HepG2 (cell line): ENCODE data around the gene ZNF384. TPM values are rescaled to one million over a fixed set of nuclear protein-coding genes. Genes with fewer than 3 reads are reported as not detected.

Experiments
- ATAC-seq: fragments of 200-7000 bp; cut with Tn5 transposase; 3 replicates; pipeline ENCODE4 v1.9.1; 2020; ENCODE audit warnings: mild to moderate bottlenecking, moderate library complexity
- BruUV-seq: library from RNA; stranded (reverse); fragments of 400-500 nt; replicated peaks from 2 replicates; lab custom pipeline; 2021; lab: Mats Ljungman, UMichigan
- CTCF ChIA-PET: fragments of 300-600 bp; formaldehyde crosslinking; extraction: SDS; loops from one replicate; lab custom pipeline; 2021; ENCODE audit warnings: low total read pairs, inconsistent platforms, low intra/inter-chr PET ratio; lab: Yijun Ruan, JAX
- POLR2A ChIA-PET: fragments of 350-600 bp; sonication (Branson Sonifier 250); formaldehyde crosslinking; loops from one replicate; lab custom pipeline; 2020; ENCODE audit warnings: antibody characterized with exemption, inconsistent platforms; lab: Yijun Ruan, JAX
- DNase-seq: peaks from one replicate; pipeline ENCODE4 v3.0.0-alpha.2; 2015; ENCODE audit warnings: low spot score
- FAIRE-seq: peaks from 3 replicates; lab custom pipeline; 2011; peaks lifted over from hg19 to GRCh38; lab: Jason Lieb, UNC
- H2AFZ ChIP-seq: one replicate; pipeline ENCODE4 v1.6.1; 2011; ENCODE audit warnings: low read length, inconsistent platforms
- H3K27ac ChIP-seq: fragments of 300-600 bp; 3 replicates; pipeline ENCODE4 v1.8.0; 2011; ENCODE audit warnings: mixed run types, mild to moderate bottlenecking, mixed read lengths, low read length, inconsistent platforms; ENCODE audit not compliant: insufficient read depth; ENCODE audit errors: extremely low read length
- H3K27me3 ChIP-seq, 2 experiments: fragments of 200-600 bp in 1 of 2; 2 replicates in 1 of 2; 3 replicates in 1 of 2; pipeline versions ENCODE4 v1.6.0 to v1.8.0; 2011; ENCODE audit warnings: low read length in 2 of 2, mild to moderate bottlenecking in 2 of 2, moderate library complexity in 2 of 2, inconsistent platforms in 1 of 2; ENCODE audit not compliant: insufficient read depth in 2 of 2, control insufficient read depth in 1 of 2
- H3K36me3 ChIP-seq, 2 experiments: fragments of 200-600 bp in 1 of 2; replicated peaks in 1 of 2; 2 replicates in 1 of 2; 3 replicates in 1 of 2; pipeline versions ENCODE4 v1.5.1 to v1.8.0; 2011; ENCODE audit warnings: low read length in 2 of 2, inconsistent platforms in 1 of 2; ENCODE audit not compliant: insufficient read depth in 2 of 2, control insufficient read depth in 1 of 2
- H3K4me1 ChIP-seq: 2 replicates; pipeline ENCODE4 v1.5.1; 2012; ENCODE audit warnings: low read length, inconsistent platforms; ENCODE audit not compliant: insufficient read depth
- H3K4me2 ChIP-seq: 2 replicates; pipeline ENCODE4 v1.6.0; 2011; ENCODE audit warnings: low read depth, low read length, inconsistent platforms
- H3K4me3 ChIP-seq, 3 experiments: fragments of 200-600 bp in 1 of 3; sonication (generic), shearing (Covaris generic) in 1 of 3; replicated peaks in 1 of 3; 2 replicates each; pipeline ENCODE4 v1.5.1; 2011 to 2016; ENCODE audit warnings: low read length in 3 of 3, inconsistent platforms in 2 of 3, low read depth in 2 of 3, mild to moderate bottlenecking in 2 of 3, control low read depth in 1 of 3, mixed read lengths in 1 of 3; ENCODE audit not compliant: insufficient read depth in 1 of 3
- H3K79me2 ChIP-seq: one replicate; pipeline ENCODE4 v1.6.1; 2011; ENCODE audit warnings: low read length, inconsistent platforms; ENCODE audit not compliant: insufficient read depth
- H3K9ac ChIP-seq: 2 replicates; pipeline ENCODE4 v1.6.0; 2011; ENCODE audit warnings: mild to moderate bottlenecking, low read depth, low read length, inconsistent platforms; ENCODE audit not compliant: insufficient read depth
- H3K9me3 ChIP-seq: 2 replicates; pipeline ENCODE4 v1.5.1; 2012; ENCODE audit warnings: mild to moderate bottlenecking, low read length
- H4K20me1 ChIP-seq: 2 replicates; pipeline ENCODE4 v1.6.0; 2011; ENCODE audit warnings: inconsistent platforms, mild to moderate bottlenecking, low read length, moderate library complexity; ENCODE audit not compliant: insufficient read depth
- ARHGAP35 ChIP-seq: sonication (generic); formaldehyde crosslinking; IDR thresholded peaks from 2 replicates; pipeline ENCODE4 v1.9.0; 2022; ENCODE audit warnings: mild to moderate bottlenecking, inconsistent platforms, moderate library complexity, missing genetic modification reagents, borderline replicate concordance
- CHD2 ChIP-seq: IDR thresholded peaks from 2 replicates; pipeline ENCODE4 v1.6.1; 2011; ENCODE audit warnings: low read depth, low read length, improper control_type of control experiment
- CREM ChIP-seq, 2 experiments: sonication (generic) in 1 of 2; formaldehyde crosslinking in 1 of 2; IDR thresholded peaks; 2 replicates each; pipeline versions ENCODE4 v1.4.0 to v1.6.1; 2016 to 2020; ENCODE audit warnings: antibody characterized with exemption in 1 of 2, mild to moderate bottlenecking in 1 of 2, missing genetic modification reagents in 1 of 2
- ETV6 ChIP-seq: sonication (generic); formaldehyde crosslinking; conservative IDR thresholded peaks from 2 replicates; pipeline ENCODE4 v1.4.0; 2020; ENCODE audit warnings: missing genetic modification reagents
- KDM5A ChIP-seq: fragments of 200-600 bp; sonication (generic); IDR thresholded peaks from 2 replicates; pipeline ENCODE4 v1.7.0; 2018; ENCODE audit warnings: antibody characterized with exemption, mild to moderate bottlenecking, low read length, borderline replicate concordance
- RORA ChIP-seq: sonication (generic); formaldehyde crosslinking; IDR thresholded peaks from 2 replicates; pipeline ENCODE4 v1.5.0; 2020; ENCODE audit warnings: mild to moderate bottlenecking, missing genetic modification reagents, moderate library complexity
- ZNF138 ChIP-seq: sonication (generic); formaldehyde crosslinking; IDR thresholded peaks from 2 replicates; pipeline ENCODE4 v1.5.0; 2020; ENCODE audit warnings: mild to moderate bottlenecking, low read depth, missing genetic modification reagents
- ZNF788 ChIP-seq: sonication (generic); formaldehyde crosslinking; IDR thresholded peaks from 2 replicates; pipeline ENCODE4 v1.5.0; 2020; ENCODE audit warnings: mild to moderate bottlenecking, missing genetic modification reagents, borderline replicate concordance
- WGBS: methylation state at CpG from one replicate; pipeline ENCODE4 v1.1.6; 2017; ENCODE audit warnings: low lambda C conversion rate; 5-methylcytosine and 5-hydroxymethylcytosine counted together
- in situ Hi-C: cut with HindIII; loops from 2 replicates; pipeline ENCODE4 v1.10.0; 2017; ENCODE audit warnings: low pct_unique_long_range_greater_than_20kb; ENCODE audit not compliant: extremely low pct_ligation_motif_present
- intact Hi-C: fragments of 100-400 bp; cut with micrococcal nuclease; formaldehyde crosslinking; loops from one replicate; pipeline ENCODE4 v1.10.0; 2022; ENCODE audit not compliant: unreplicated experiment
- polyA plus RNA-seq, 8 experiments: library from polyadenylated mRNA; depleted of rRNA in 3 of 8; stranded (reverse) in 7 of 8; unstranded in 1 of 8; fragments of >200 nt; fragmentation: Illumina TruSeq in 4 of 8; extraction: Trizol in 4 of 8; gene quantifications; 2 replicates each; pipeline versions ENCODE4 v1.2.1 to v1.2.3, GENCODE V29; 2011 to 2016; ENCODE audit warnings: low read depth in 4 of 8, missing spikeins in 1 of 8, mixed read lengths in 1 of 8; ENCODE audit not compliant: insufficient read depth in 1 of 8
- total RNA-seq, 5 experiments: library from RNA; depleted of rRNA; stranded (reverse); fragments of >200 nt; fragmentation: Illumina TruSeq; extraction: Trizol; gene quantifications; 2 replicates each; pipeline ENCODE4 v1.2.3, GENCODE V29; 2016; ENCODE audit warnings: low read depth in 1 of 5
- TF ChIP-seq, protein P1 (sequence below): sonication (generic); formaldehyde crosslinking; IDR thresholded peaks from 2 replicates; pipeline ENCODE4 v1.4.0; 2020; ENCODE audit warnings: mild to moderate bottlenecking, missing genetic modification reagents
- TF ChIP-seq, protein P2 (sequence below): sonication (generic); IDR thresholded peaks from 2 replicates; pipeline ENCODE4 v1.6.1; 2016; ENCODE audit warnings: low read depth, borderline replicate concordance
- TF ChIP-seq, protein P3 (sequence below): sonication (generic); formaldehyde crosslinking; IDR thresholded peaks from 2 replicates; pipeline ENCODE4 v1.4.0; 2020; ENCODE audit warnings: missing genetic modification reagents
- TF ChIP-seq, protein P4 (sequence below): sonication (generic); formaldehyde crosslinking; IDR thresholded peaks from 2 replicates; pipeline ENCODE4 v1.4.0; 2020; ENCODE audit warnings: mild to moderate bottlenecking, missing genetic modification reagents, borderline replicate concordance

ZNF384 gene
- total and polyA plus RNA-seq, 2 of the 13 experiments (the other 11 are each of a cell fraction or from before 2014, with no cell fraction given): 23.6 to 55.3 TPM

DNA sequence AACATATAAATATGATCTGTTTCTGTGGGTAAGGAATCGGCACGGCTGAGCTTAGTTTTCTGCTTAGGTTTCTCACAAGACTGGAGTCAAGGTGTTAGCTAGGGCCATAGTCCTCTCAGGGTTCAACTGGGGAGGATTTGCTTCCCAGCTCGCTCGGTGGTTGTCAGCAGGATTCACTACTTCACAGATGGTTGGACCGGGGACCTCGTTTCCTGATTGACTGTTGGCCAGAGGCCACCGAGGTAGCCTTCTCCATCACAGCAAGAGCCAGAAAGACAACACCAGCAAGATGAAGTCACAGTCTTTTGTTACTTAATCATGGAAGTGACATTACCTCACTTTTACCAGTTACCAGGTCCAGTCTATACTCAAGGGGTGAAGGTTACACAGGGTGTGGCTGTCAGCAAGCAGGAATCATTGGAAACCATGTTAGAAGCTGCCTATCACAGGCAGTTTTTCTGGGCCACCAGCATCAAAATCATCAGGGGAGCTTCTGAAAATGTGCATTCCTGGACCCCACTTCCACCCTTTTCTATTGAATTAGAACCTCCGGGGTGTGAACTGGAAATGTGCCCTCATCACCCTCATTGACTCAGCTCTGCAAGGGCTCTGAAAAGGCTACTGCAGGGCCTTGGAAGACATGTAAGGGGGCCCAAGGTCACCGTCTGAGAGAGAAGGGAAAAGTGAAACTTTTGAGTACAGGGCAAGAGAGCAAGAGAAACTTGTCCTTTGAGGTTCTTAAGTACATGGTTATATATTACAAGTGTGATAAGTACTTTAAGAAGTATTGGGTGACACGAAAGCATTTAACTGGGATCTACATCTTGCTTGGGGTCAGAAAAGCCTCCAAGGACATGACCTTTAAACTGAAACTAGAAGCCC is 45.6 kb upstream of the ZNF384 start:
- 94% methylated on average over 10 of the region's 10 CpGs for WGBS
- Histone ChIP-seq H3K9ac (no peak overlapping the region), H4K20me1 (no peaks in the 10 kb centered on the region), H3K4me2 (no peak overlapping the region), H3K9me3 (no peaks in the 10 kb centered on the region), H3K79me2 (no peaks in the 10 kb centered on the region), H3K27ac (no peak overlapping the region), H3K36me3 (peaks cover 12 to 17% of the 10 kb centered on the region in 2 experiments; a peak in 4 of 5 replicates), H3K4me3 (no peak overlapping the region), H2AFZ (no peak overlapping the region), H3K4me1 (peaks cover 11% of the 10 kb centered on the region), H3K27me3 (no peaks in the 10 kb centered on the region)
- FAIRE-seq: no peak
- intact Hi-C loops (loop anchor here (1.0 to 2.0 kb wide), 4 partner anchors 18 to 95 kb away; partner anchors contain the start of gene MLF2), in situ Hi-C loops (no loop called here)
- DNase-seq: no peak
- CTCF ChIA-PET: interaction anchor here (0.9 to 2.4 kb wide), 5 partner anchors 19 to 118 kb away, joined by 3 to 24 read pairs (median 6); no protein-coding TSS in a partner anchor
- ATAC-seq: no peak
- BruUV-seq: no TSS peak
- POLR2A ChIA-PET: interaction anchor here (2.6 kb wide), 1 partner anchor 11 kb away, joined by 10 read pairs; the partner anchor contains the start of gene COPS7A
- TF ChIP-seq, protein P1, sequence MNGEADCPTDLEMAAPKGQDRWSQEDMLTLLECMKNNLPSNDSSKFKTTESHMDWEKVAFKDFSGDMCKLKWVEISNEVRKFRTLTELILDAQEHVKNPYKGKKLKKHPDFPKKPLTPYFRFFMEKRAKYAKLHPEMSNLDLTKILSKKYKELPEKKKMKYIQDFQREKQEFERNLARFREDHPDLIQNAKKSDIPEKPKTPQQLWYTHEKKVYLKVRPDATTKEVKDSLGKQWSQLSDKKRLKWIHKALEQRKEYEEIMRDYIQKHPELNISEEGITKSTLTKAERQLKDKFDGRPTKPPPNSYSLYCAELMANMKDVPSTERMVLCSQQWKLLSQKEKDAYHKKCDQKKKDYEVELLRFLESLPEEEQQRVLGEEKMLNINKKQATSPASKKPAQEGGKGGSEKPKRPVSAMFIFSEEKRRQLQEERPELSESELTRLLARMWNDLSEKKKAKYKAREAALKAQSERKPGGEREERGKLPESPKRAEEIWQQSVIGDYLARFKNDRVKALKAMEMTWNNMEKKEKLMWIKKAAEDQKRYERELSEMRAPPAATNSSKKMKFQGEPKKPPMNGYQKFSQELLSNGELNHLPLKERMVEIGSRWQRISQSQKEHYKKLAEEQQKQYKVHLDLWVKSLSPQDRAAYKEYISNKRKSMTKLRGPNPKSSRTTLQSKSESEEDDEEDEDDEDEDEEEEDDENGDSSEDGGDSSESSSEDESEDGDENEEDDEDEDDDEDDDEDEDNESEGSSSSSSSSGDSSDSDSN (CRISPR knock-in tag): no peak
- TF ChIP-seq ETV6 (CRISPR knock-in tag) (no peak), ARHGAP35 (no peak), CHD2 (no peak), KDM5A (no peak), RORA (CRISPR knock-in tag) (no peak), ZNF788 (CRISPR knock-in tag) (no peak), ZNF138 (CRISPR knock-in tag) (no peak), CREM (IDR thresholded peaks at IDR 0.05) (no peak), CREM (CRISPR knock-in tag; IDR thresholded peaks at IDR 0.05) (no peak)
- TF ChIP-seq, protein P2, sequence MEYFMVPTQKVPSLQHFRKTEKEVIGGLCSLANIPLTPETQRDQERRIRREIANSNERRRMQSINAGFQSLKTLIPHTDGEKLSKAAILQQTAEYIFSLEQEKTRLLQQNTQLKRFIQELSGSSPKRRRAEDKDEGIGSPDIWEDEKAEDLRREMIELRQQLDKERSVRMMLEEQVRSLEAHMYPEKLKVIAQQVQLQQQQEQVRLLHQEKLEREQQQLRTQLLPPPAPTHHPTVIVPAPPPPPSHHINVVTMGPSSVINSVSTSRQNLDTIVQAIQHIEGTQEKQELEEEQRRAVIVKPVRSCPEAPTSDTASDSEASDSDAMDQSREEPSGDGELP: no peak
- TF ChIP-seq, protein P3, sequence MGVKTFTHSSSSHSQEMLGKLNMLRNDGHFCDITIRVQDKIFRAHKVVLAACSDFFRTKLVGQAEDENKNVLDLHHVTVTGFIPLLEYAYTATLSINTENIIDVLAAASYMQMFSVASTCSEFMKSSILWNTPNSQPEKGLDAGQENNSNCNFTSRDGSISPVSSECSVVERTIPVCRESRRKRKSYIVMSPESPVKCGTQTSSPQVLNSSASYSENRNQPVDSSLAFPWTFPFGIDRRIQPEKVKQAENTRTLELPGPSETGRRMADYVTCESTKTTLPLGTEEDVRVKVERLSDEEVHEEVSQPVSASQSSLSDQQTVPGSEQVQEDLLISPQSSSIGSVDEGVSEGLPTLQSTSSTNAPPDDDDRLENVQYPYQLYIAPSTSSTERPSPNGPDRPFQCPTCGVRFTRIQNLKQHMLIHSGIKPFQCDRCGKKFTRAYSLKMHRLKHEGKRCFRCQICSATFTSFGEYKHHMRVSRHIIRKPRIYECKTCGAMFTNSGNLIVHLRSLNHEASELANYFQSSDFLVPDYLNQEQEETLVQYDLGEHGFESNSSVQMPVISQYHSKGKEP: no peak
- TF ChIP-seq, protein P4, sequence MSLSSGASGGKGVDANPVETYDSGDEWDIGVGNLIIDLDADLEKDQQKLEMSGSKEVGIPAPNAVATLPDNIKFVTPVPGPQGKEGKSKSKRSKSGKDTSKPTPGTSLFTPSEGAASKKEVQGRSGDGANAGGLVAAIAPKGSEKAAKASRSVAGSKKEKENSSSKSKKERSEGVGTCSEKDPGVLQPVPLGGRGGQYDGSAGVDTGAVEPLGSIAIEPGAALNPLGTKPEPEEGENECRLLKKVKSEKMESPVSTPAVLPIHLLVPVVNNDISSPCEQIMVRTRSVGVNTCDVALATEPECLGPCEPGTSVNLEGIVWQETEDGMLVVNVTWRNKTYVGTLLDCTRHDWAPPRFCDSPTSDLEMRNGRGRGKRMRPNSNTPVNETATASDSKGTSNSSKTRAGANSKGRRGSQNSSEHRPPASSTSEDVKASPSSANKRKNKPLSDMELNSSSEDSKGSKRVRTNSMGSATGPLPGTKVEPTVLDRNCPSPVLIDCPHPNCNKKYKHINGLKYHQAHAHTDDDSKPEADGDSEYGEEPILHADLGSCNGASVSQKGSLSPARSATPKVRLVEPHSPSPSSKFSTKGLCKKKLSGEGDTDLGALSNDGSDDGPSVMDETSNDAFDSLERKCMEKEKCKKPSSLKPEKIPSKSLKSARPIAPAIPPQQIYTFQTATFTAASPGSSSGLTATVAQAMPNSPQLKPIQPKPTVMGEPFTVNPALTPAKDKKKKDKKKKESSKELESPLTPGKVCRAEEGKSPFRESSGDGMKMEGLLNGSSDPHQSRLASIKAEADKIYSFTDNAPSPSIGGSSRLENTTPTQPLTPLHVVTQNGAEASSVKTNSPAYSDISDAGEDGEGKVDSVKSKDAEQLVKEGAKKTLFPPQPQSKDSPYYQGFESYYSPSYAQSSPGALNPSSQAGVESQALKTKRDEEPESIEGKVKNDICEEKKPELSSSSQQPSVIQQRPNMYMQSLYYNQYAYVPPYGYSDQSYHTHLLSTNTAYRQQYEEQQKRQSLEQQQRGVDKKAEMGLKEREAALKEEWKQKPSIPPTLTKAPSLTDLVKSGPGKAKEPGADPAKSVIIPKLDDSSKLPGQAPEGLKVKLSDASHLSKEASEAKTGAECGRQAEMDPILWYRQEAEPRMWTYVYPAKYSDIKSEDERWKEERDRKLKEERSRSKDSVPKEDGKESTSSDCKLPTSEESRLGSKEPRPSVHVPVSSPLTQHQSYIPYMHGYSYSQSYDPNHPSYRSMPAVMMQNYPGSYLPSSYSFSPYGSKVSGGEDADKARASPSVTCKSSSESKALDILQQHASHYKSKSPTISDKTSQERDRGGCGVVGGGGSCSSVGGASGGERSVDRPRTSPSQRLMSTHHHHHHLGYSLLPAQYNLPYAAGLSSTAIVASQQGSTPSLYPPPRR: no peak
